Measurements from ENCODE around the gene HERC4. TPM values are rescaled to one million over a fixed set of nuclear protein-coding genes. Genes with fewer than 3 reads are reported as not detected.

HERC4 gene
- total and polyA plus RNA-seq, 9 of the 15 experiments (the other 6 are each of a cell fraction or from before 2014, with no cell fraction given): 12.5 to 33.5 (median 22.8) TPM

- TF ChIP-seq NR2F6 (CRISPR knock-in tag; IDR thresholded peaks at IDR 0.05): no peak
- 0 out of 2 replicates have a peak, but pooled peaks have one; percentile 0 for TF ChIP-seq ZNF41 (CRISPR knock-in tag; conservative IDR thresholded peaks at IDR 0.05)
- peak; percentile 75 for TF ChIP-seq HNRNPLL (IDR thresholded peaks at IDR 0.05; ENCODE audit: low read depth, low read length, poor library complexity, severe bottlenecking)
- no peak for TF ChIP-seq HDAC6 (IDR thresholded peaks at IDR 0.05; ENCODE audit: low read depth, low read length)
- TF ChIP-seq OTX1 (CRISPR knock-in tag; IDR thresholded peaks at IDR 0.05): 0 out of 2 replicates have a peak, but pooled peaks have one; percentile 27
- TF ChIP-seq HMGXB4 (CRISPR knock-in tag; IDR thresholded peaks at IDR 0.05): no peak
- TF ChIP-seq ZNF175 (CRISPR knock-in tag; IDR thresholded peaks at IDR 0.05; ENCODE audit: low read depth): 0 out of 2 replicates have a peak, but pooled peaks have one; percentile 44
- TF ChIP-seq TAF15 (IDR thresholded peaks at IDR 0.05; ENCODE audit: low read depth, low read length): no peak
- TF ChIP-seq, protein P1, sequence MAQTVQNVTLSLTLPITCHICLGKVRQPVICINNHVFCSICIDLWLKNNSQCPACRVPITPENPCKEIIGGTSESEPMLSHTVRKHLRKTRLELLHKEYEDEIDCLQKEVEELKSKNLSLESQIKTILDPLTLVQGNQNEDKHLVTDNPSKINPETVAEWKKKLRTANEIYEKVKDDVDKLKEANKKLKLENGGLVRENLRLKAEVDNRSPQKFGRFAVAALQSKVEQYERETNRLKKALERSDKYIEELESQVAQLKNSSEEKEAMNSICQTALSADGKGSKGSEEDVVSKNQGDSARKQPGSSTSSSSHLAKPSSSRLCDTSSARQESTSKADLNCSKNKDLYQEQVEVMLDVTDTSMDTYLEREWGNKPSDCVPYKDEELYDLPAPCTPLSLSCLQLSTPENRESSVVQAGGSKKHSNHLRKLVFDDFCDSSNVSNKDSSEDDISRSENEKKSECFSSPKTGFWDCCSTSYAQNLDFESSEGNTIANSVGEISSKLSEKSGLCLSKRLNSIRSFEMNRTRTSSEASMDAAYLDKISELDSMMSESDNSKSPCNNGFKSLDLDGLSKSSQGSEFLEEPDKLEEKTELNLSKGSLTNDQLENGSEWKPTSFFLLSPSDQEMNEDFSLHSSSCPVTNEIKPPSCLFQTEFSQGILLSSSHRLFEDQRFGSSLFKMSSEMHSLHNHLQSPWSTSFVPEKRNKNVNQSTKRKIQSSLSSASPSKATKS (CRISPR knock-in tag; IDR thresholded peaks at IDR 0.05): no peak
- no peak for TF ChIP-seq ATF1 (CRISPR knock-in tag; IDR thresholded peaks at IDR 0.05)
- peak; percentile 7; the same call in 1 of the 2 replicates for TF ChIP-seq ATF1 (tag; IDR thresholded peaks at IDR 0.05)
- no peak for TF ChIP-seq MTA2 (IDR thresholded peaks at IDR 0.05; ENCODE audit: low read depth)
- peak; percentile 82 for TF ChIP-seq POLR2G (IDR thresholded peaks at IDR 0.05; ENCODE audit: low read depth, low read length)
- TF ChIP-seq CREB1 (IDR thresholded peaks at IDR 0.05): peak; percentile 28; the same call in 1 of the 2 replicates
- TF ChIP-seq CREB1 (CRISPR knock-in tag; IDR thresholded peaks at IDR 0.05): no peak
- TF ChIP-seq, protein P2, sequence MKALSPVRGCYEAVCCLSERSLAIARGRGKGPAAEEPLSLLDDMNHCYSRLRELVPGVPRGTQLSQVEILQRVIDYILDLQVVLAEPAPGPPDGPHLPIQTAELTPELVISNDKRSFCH (CRISPR knock-in tag; IDR thresholded peaks at IDR 0.05): no peak
- TF ChIP-seq, protein P2 (tag; IDR thresholded peaks at IDR 0.05): 0 out of 2 replicates have a peak, but pooled peaks have one; percentile 40
- TF ChIP-seq, protein P3, sequence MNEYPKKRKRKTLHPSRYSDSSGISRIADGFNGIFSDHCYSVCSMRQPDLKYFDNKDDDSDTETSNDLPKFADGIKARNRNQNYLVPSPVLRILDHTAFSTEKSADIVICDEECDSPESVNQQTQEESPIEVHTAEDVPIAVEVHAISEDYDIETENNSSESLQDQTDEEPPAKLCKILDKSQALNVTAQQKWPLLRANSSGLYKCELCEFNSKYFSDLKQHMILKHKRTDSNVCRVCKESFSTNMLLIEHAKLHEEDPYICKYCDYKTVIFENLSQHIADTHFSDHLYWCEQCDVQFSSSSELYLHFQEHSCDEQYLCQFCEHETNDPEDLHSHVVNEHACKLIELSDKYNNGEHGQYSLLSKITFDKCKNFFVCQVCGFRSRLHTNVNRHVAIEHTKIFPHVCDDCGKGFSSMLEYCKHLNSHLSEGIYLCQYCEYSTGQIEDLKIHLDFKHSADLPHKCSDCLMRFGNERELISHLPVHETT (CRISPR knock-in tag; conservative IDR thresholded peaks at IDR 0.05 in 1 of 2, IDR thresholded peaks at IDR 0.05 in 1 of 2): peak in 1 of 2 experiments; percentile 87; a peak in 2 of 4 replicates
- peak in 1 of 2 experiments; percentile 63 for TF ChIP-seq NONO (IDR thresholded peaks at IDR 0.05; ENCODE audit: low read depth in 2 of 2, low read length in 1 of 2)
- TF ChIP-seq, protein P4, sequence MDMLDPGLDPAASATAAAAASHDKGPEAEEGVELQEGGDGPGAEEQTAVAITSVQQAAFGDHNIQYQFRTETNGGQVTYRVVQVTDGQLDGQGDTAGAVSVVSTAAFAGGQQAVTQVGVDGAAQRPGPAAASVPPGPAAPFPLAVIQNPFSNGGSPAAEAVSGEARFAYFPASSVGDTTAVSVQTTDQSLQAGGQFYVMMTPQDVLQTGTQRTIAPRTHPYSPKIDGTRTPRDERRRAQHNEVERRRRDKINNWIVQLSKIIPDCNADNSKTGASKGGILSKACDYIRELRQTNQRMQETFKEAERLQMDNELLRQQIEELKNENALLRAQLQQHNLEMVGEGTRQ (CRISPR knock-in tag; IDR thresholded peaks at IDR 0.05): no peak
- TF ChIP-seq ZNF133 (CRISPR knock-in tag; IDR thresholded peaks at IDR 0.05): no peak
Observed at GRCh38 chr10:67884842-67885670, 190.0 kb downstream of the HERC4 start (continued).
